Measurements from ENCODE around the gene RRAS2. TPM values are rescaled to one million over a fixed set of nuclear protein-coding genes. Genes with fewer than 3 reads are reported as not detected.
"Not testable (repeated sequence)": the region's sequence is repeated elsewhere in the genome, so short reads cannot be mapped to it uniquely, and the experiment has no call there.

RRAS2 gene
- total RNA-seq, 4 donors from 2014 or later = 35.5 to 162 (median 77.6) TPM

DNA sequence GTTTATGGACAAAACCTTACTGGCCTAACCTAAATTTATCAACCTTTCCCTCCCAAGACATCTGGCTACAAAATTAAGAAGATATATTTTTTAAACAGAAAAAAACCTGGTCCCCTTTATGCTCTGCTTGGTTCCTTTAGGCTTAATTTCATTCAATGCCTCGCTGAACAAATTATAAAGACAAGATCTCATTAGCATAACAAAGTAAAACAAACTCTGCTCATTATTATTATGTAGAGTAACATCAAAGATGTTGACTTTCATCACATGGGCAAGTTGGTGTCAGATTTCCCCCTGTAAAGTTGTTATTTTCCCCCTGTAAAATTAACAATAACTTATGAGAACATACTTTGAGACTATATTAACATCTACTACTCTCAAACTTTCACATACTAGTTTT, 11.0 kb downstream of the RRAS2 start:
- Histone ChIP-seq H3K27me3 (no peaks in the 10 kb centered on the region), H3K36me3 (no peaks in the 10 kb centered on the region), H3K4me1 (no peaks in the 10 kb centered on the region), H3K9me3 (no peaks in the 10 kb centered on the region), H3K27ac (no peak overlapping the region), H3K4me3 (no peak overlapping the region)
- no peak for DNase-seq
- TF ChIP-seq POLR2A (IDR thresholded peaks at IDR 0.05) (no peak), CTCF (IDR thresholded peaks at IDR 0.05) (no peak)

DNA sequence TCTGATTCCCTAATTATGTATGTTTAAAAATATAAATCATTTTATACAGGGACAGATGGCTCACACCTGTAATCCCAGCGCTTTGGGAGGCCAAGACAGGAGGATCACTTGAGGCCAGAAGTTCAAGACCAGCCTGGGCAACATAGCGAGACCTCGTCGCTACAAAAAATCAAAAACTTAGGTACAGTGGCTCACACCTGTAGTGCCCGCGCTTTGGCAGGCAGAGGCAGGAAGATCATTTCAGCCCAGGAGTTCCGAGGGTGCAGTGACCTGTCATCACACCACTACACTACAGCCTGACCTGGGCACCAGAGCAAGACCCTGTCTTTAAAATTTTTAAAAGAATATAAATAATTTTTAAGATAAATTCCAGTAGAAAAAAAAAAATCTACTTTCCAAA, 11.5 kb downstream of the RRAS2 start:
- H3K27me3 ChIP-seq = no peaks in the 10 kb centered on the region
- H3K4me3 ChIP-seq = no peak overlapping the region
- DNase-seq = no peak
- no peaks in the 10 kb centered on the region for H3K4me1 ChIP-seq
- no peaks in the 10 kb centered on the region for H3K9me3 ChIP-seq
- TF ChIP-seq POLR2A (IDR thresholded peaks at IDR 0.05) = no peak
- TF ChIP-seq CTCF (IDR thresholded peaks at IDR 0.05) = no peak
- no peaks in the 10 kb centered on the region for H3K36me3 ChIP-seq
- no peak overlapping the region for H3K27ac ChIP-seq

- no peak overlapping the region for H3K27ac ChIP-seq
- no peak for TF ChIP-seq POLR2A (IDR thresholded peaks at IDR 0.05)
- TF ChIP-seq CTCF (IDR thresholded peaks at IDR 0.05) = no peak
- no peaks in the 10 kb centered on the region for H3K27me3 ChIP-seq
- no peak for DNase-seq
- no peaks in the 10 kb centered on the region for H3K9me3 ChIP-seq
- H3K4me3 ChIP-seq = no peak overlapping the region
- no peaks in the 10 kb centered on the region for H3K36me3 ChIP-seq
- H3K4me1 ChIP-seq = no peaks in the 10 kb centered on the region
These were observed 12.6 kb downstream of the RRAS2 start for GRCh38 chr11:14346303-14346955.

DNA sequence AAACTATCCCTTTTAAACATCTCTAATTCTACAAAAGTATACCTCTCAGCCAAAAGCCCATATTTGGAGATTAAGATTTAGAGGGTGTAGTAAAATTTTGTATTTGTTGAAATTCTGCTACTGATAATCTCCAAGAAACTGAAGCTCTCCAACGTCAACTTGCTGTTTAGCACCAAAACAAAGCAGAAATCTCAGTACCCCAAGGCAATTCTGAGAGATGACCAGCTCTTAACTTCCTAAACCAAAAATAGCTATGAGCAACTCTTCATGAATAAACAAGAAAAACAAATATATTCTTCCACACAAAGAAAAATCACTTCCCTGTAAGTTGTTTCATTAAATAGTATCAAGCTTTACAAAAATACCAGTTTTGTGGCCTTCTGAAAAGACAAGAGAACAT, 13.3 kb downstream of the RRAS2 start:
- TF ChIP-seq POLR2A (IDR thresholded peaks at IDR 0.05) = no peak
- TF ChIP-seq CTCF (IDR thresholded peaks at IDR 0.05) = no peak
- H3K27me3 ChIP-seq = no peaks in the 10 kb centered on the region
- no peak for DNase-seq
- no peaks in the 10 kb centered on the region for H3K36me3 ChIP-seq
- H3K27ac ChIP-seq = no peak overlapping the region
- no peaks in the 10 kb centered on the region for H3K9me3 ChIP-seq
- no peaks in the 10 kb centered on the region for H3K4me1 ChIP-seq
- H3K4me3 ChIP-seq = no peak overlapping the region

- H3K4me1 ChIP-seq, H3K27ac ChIP-seq, H3K36me3 ChIP-seq, H3K27me3 ChIP-seq, H3K9me3 ChIP-seq, H3K4me3 ChIP-seq, DNase-seq: not testable (repeated sequence)
These were observed 14.0 kb downstream of the RRAS2 start for GRCh38 chr11:14345016-14345415.

DNA sequence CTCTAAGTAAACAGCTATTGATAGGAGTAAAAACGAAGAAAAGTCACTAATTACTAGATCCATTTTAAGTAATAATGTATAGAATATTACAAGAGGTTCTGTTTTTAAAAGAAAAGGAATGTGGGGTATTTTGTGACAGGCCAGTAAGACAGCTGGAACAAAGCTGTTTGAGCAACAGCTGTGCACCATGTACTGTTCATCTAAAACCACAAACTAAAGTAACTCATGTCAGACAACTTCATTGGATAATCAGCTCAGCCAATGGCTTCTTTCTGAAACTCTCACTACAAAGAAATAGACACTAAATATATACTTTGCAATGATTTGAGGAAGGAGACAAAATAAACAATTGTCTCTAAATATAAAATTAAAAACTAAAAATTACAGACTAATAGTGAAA, 16.1 kb downstream of the RRAS2 start:
- Histone ChIP-seq H3K27me3 (no peaks in the 10 kb centered on the region), H3K4me1 (no peaks in the 10 kb centered on the region), H3K27ac (no peak overlapping the region), H3K9me3 (no peaks in the 10 kb centered on the region), H3K4me3 (no peak overlapping the region), H3K36me3 (no peaks in the 10 kb centered on the region)
- DNase-seq = no peak
- TF ChIP-seq POLR2A (IDR thresholded peaks at IDR 0.05) (no peak), CTCF (IDR thresholded peaks at IDR 0.05) (no peak)

All from Peyer's patch (tissue), 4 donors.